Measurements from ENCODE around the gene GLRA3. TPM values are rescaled to one million over a fixed set of nuclear protein-coding genes. Genes with fewer than 3 reads are reported as not detected.

The GLRA3 gene
- total and polyA plus RNA-seq, 9 donors: not detected

DNA sequence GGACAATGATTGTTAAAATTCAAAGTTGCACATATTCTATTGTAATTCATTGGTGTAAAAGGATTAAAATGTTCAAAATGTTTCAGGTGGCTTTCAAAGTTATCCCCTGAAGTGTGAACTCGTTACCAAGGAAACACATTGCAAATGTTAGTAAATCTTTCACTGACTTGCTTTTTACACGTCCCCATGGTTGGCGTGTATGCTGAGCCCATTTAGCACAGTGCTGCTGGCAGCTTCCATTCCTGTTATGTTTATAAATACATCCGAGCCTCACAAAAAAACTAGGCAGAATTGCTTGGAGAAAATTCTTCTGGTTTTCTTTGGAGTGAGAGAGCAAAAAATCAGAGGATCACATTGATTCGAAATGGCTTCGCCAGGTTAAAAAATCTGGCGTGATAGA is 200.9 kb downstream of the GLRA3 start:
- H3K27me3 ChIP-seq: no peaks in the 10 kb centered on the region
- no peaks in the 10 kb centered on the region for H3K4me1 ChIP-seq (ENCODE audit: insufficient read depth)
- H3K36me3 ChIP-seq: no peaks in the 10 kb centered on the region
- DNase-seq: no peak
- TF ChIP-seq EP300 (IDR thresholded peaks at IDR 0.05) (no peak), POLR2A (IDR thresholded peaks at IDR 0.05) (no peak)
- TF ChIP-seq, protein P1, sequence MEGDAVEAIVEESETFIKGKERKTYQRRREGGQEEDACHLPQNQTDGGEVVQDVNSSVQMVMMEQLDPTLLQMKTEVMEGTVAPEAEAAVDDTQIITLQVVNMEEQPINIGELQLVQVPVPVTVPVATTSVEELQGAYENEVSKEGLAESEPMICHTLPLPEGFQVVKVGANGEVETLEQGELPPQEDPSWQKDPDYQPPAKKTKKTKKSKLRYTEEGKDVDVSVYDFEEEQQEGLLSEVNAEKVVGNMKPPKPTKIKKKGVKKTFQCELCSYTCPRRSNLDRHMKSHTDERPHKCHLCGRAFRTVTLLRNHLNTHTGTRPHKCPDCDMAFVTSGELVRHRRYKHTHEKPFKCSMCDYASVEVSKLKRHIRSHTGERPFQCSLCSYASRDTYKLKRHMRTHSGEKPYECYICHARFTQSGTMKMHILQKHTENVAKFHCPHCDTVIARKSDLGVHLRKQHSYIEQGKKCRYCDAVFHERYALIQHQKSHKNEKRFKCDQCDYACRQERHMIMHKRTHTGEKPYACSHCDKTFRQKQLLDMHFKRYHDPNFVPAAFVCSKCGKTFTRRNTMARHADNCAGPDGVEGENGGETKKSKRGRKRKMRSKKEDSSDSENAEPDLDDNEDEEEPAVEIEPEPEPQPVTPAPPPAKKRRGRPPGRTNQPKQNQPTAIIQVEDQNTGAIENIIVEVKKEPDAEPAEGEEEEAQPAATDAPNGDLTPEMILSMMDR (IDR thresholded peaks at IDR 0.05): no peak
- no peaks in the 10 kb centered on the region for H3K9me3 ChIP-seq
- no peak overlapping the region for H3K27ac ChIP-seq
- 63 to 77% (median 65%) methylated on average over 7 of the region's 7 CpGs for WGBS, 3 donors
- H3K4me3 ChIP-seq: no peak overlapping the region
- intact Hi-C loops (cut with DNase I): no loop called here

DNA sequence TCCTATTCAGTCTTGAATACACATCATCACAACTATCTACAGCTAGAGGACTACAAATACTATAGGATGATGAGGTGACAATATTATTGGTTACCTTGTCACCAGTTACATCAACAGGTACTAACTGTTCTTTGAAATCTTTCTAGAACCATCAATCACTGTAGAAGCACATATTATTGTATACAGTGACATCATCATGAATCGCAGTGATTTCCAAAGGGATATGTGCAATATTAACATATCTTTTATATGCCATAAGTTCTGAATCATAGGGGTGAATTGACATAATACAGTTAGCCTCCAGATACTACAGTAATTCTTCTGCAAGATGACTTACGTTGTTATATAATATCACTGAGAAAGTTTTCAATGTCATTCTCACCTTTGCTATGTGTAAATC is 201.6 kb downstream of the GLRA3 start:
- no peak for TF ChIP-seq EP300 (IDR thresholded peaks at IDR 0.05)
- TF ChIP-seq, protein P1 (IDR thresholded peaks at IDR 0.05): no peak
- TF ChIP-seq POLR2A (IDR thresholded peaks at IDR 0.05): no peak

DNA sequence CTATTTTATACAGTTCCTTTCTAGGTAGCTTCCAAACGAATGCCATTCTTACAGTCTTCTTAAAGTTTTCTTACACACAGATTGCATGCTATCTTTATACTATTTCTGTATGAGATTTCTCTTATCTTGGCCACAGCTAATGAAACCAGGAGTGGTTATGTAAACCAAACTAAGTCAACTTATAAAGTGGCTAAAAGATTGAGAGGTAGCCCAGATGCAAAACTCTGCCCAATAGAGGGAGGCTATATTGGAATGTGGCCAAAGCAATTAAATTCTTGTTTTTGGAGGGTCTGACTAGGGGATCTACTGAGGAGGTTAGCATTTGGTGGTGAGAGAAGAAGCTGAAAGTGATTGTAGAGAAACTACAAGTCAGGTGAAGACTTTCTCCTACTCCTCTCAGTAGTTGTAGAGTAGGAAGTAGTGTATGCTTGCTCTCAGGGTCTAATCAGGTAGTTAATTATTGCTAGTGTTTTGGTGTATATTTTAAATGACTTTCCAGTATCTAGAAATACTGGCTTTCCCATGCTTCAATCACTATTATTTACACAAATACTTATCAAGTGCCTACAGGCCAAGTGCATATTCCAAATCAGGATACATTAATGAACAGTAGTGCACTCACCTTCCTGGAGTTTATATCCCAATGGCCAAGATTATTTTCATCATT is 202.6 kb downstream of the GLRA3 start:
- WGBS, 3 donors: 44 to 68% (median 45%) methylated on average over 1 of the region's 1 CpG
- H3K27me3 ChIP-seq: no peaks in the 10 kb centered on the region
- intact Hi-C loops (cut with DNase I): no loop called here
- no peak for DNase-seq
- no peaks in the 10 kb centered on the region for H3K9me3 ChIP-seq
- H3K36me3 ChIP-seq: no peaks in the 10 kb centered on the region
- H3K4me1 ChIP-seq (ENCODE audit: insufficient read depth): no peaks in the 10 kb centered on the region
- no peak overlapping the region for H3K27ac ChIP-seq
- TF ChIP-seq EP300 (IDR thresholded peaks at IDR 0.05) (no peak), POLR2A (IDR thresholded peaks at IDR 0.05) (no peak)
- TF ChIP-seq, protein P1 (IDR thresholded peaks at IDR 0.05): no peak
- no peak overlapping the region for H3K4me3 ChIP-seq

More for the DNA sequence above, 201.6 kb downstream of the GLRA3 start:
- no peaks in the 10 kb centered on the region for H3K9me3 ChIP-seq
- intact Hi-C loops (cut with DNase I): no loop called here
- no peaks in the 10 kb centered on the region for H3K36me3 ChIP-seq
- no peaks in the 10 kb centered on the region for H3K4me1 ChIP-seq (ENCODE audit: insufficient read depth)
- H3K27ac ChIP-seq: no peak overlapping the region
- WGBS, 3 donors: 93 to 96% (median 93%) methylated on average over 2 of the region's 2 CpGs
- DNase-seq: no peak
- no peaks in the 10 kb centered on the region for H3K27me3 ChIP-seq
- H3K4me3 ChIP-seq: no peak overlapping the region

DNA sequence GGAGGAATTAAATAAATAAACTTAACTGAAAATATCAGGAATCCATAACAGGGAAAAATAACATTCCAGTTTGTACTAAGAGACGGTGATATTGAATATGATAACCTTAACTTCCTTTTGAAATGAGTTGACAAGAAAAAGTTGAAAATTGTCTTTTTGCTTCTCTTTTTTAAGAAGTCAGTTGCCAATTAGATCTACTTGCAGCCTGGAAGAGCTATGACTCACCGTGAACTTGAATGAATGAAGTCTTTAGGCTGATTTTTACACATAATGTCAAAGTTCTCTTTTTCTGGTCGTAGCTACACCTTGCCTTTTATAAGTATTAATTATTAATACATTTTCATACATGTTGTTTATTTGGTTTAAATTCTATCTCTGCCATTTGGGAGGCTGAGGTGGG is 212.4 kb downstream of the GLRA3 start:
- TF ChIP-seq EP300 (IDR thresholded peaks at IDR 0.05) (no peak), POLR2A (IDR thresholded peaks at IDR 0.05) (no peak)
- TF ChIP-seq, protein P1 (IDR thresholded peaks at IDR 0.05): no peak
- no peak overlapping the region for H3K27ac ChIP-seq
- H3K4me3 ChIP-seq: no peak overlapping the region
- no peaks in the 10 kb centered on the region for H3K27me3 ChIP-seq
- no peak for DNase-seq
- no peaks in the 10 kb centered on the region for H3K4me1 ChIP-seq (ENCODE audit: insufficient read depth)
- intact Hi-C loops (cut with DNase I): no loop called here
- no peaks in the 10 kb centered on the region for H3K9me3 ChIP-seq
- no peaks in the 10 kb centered on the region for H3K36me3 ChIP-seq
- 73 to 86% (median 76%) methylated on average over 3 of the region's 3 CpGs for WGBS, 3 donors

Data from ovary (tissue), 9 donors.